SHP77 (cell line): ENCODE results near the gene KPRP.

ENCODE experiments used
- DNase-seq, 2 experiments: peaks; one replicate each; lab custom pipeline; 2025; lab: John Stamatoyannopoulos, UW

KPRP gene

DNA sequence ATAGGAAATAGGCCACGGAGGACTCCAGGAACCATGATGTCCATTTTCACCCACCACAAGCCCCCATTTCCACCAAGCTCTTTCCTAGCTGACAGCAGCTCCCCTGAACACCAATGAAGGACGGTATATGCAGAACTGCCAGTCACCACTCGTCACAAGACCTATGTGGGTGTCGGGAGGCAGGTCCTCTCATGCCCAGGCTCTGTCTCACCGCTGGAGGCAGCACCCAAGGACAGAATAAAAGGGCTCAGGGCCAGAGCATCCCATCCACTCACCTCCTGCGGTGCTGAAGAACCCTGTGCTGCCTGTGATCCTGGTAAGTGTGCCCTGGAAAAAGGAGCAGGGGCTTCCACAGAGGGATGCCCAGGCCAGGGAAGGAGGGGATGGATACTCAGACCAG lies 17.1 kb downstream of the KPRP start, which contains the start of gene LCE1F:
Gene LCE1F (plus strand): TSS at position 266 of the 400 bp plus-strand sequence. CDS start 1,232 bp downstream, outside the sequence.
- DNase-seq, result no peak

DNA sequence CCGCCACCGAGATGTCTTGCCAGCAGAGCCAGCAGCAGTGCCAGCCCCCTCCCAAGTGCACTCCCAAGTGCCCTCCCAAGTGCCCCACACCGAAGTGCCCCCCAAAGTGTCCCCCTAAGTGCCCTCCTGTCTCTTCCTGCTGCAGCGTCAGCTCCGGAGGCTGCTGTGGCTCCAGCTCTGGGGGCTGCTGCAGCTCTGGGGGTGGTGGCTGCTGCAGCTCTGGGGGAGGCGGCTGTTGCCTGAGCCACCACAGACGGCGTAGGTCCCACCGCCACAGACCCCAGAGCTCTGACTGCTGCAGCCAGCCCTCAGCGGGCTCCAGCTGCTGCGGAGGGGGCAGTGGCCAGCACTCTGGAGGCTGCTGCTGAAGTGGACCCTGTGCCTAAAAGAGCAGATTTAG lies 18.5 kb downstream of the KPRP start:
- DNase-seq, result no peak

- peak in 1 of 2 experiments; percentile 33 for DNase-seq
Measured at GRCh38 chr1:152777510-152778137, 19.8 kb downstream of the KPRP start.

GRCh38 chr1:152783095-152783494 lies 25.3 kb downstream of the KPRP start:
- no peak for DNase-seq

DNA sequence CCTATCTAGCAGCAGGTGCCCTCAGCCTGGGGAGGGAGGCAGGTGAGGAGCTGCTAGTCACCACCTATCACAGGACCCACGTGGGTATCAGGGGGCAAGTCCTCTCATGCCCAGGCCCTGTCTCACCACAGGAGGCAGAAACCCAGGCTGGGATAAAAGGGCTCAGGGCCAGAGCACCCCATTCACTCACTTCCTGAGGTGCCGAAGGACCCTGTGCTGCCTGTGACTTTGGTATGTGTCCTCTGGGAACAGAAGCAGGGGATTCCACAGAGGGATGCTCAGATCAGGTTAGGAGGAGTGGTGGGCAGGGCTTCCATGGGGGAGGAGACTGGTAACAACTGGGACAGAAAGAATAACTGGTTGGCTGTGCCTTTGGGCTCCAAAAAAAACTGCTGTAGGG lies 28.3 kb downstream of the KPRP start, which contains the start of gene LCE1E:
Gene LCE1E (plus strand): TSS at position 181 of the 400 bp plus-strand sequence. CDS start 1,043 bp downstream, outside the sequence.
- no peak for DNase-seq

DNA sequence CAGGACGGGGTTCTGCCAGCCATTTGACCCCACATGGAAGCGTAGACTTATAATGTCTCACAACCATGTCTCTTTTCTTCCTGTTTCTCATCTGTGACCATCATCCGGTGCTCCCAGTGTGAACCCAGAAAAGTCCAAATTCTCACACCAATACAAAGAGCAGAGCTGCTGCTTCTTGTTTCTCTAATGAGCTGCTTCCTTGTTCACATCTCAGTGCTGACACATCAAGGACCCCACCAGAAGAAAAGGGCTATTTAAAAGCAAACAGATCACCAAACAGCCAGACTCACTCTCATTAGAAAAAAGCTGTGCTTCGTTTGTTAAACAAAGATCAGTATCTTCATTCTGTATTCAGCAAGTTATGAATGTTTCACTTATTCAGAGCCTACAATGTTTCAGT lies 37.9 kb downstream of the KPRP start:
- DNase-seq, result no peak

- DNase-seq, result no peak
Measured at GRCh38 chr1:152796421-152796820, 38.6 kb downstream of the KPRP start, which contains the start of gene LCE1D. LCE1D (plus strand) TSS chr1:152796721; CDS start chr1:152797795, 1,074 bp downstream.

- no peak for DNase-seq
Measured at GRCh38 chr1:152801333-152801732, 43.5 kb downstream of the KPRP start.

- no peak for DNase-seq
Measured at GRCh38 chr1:152806576-152806975, 48.8 kb downstream of the KPRP start, which contains the start of gene LCE1C. LCE1C (minus strand) TSS chr1:152806651; CDS start chr1:152805478, 1,173 bp downstream.

DNA sequence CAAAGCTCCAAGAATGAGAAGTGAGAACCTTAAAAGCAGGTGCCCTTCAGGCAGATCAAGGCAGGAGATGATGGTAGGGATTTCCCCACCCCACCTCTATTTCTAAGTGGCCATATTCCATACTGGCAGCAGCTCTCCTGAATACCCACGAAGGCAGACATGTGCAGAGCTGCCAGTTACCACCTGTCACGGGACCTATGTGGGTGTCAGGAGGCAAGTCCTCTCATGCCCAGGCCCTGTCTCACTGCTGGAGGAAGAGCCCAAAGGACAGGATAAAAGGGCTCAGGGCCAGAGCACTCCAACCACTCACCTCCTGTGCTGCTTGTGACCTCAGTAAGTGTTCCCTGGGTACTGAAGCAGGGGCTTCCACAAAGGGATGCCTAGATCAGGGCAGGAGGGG lies 53.2 kb downstream of the KPRP start:
- no peak for DNase-seq
